GM10248 (cell line): ENCODE results near the gene CEP112.

Source experiments
- CTCF ChIA-PET: fragments of 300-600 bp; sonication (Branson Sonifier 250); formaldehyde crosslinking; extraction: SDS; loops from one replicate; lab custom pipeline; 2021; ENCODE audit warnings: antibody characterized with exemption; lab: Yijun Ruan, JAX
- POLR2A ChIA-PET: fragments of 350-650 bp; sonication (Branson Sonifier 250); formaldehyde crosslinking; extraction: SDS; loops from one replicate; lab custom pipeline; 2020; ENCODE audit warnings: antibody characterized with exemption; lab: Yijun Ruan, JAX
- DNase-seq: peaks from one replicate; pipeline ENCODE4 v3.0.0; 2012; ENCODE audit errors: extremely low spot score
- TF ChIP-seq, protein P1 (sequence below): IDR thresholded peaks from 2 replicates; pipeline ENCODE4 v1.5.1; 2012; ENCODE audit warnings: mild to moderate bottlenecking, low read depth; ENCODE audit errors: extremely low read depth, missing control alignments, control extremely low read depth

The CEP112 gene

DNA sequence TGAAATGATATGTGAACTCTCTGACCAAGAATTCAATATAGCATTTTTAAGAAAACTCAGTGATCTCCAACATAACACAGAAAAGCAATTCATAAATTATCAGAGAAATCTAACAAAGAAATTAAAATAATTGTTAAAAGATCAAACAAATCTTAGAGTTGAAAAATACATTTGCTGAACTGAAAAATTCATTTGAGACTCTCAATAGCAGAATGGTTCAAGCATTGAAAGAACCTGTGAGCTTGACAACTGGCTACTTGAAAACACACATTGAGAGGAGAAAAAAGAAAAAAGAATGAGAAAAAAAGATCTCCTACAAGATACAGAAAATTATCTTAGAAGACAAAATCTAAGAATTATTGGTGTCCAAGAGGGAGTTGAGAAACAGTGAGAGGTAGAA lies 203.5 kb downstream of the CEP112 start:
- POLR2A ChIA-PET, result no interaction called here
- CTCF ChIA-PET, result interaction anchor here (3.0 kb wide), 1 partner anchor 694 kb away, joined by 11 read pairs; no protein-coding TSS in a partner anchor
- DNase-seq, result no peak
- TF ChIP-seq, protein P1, sequence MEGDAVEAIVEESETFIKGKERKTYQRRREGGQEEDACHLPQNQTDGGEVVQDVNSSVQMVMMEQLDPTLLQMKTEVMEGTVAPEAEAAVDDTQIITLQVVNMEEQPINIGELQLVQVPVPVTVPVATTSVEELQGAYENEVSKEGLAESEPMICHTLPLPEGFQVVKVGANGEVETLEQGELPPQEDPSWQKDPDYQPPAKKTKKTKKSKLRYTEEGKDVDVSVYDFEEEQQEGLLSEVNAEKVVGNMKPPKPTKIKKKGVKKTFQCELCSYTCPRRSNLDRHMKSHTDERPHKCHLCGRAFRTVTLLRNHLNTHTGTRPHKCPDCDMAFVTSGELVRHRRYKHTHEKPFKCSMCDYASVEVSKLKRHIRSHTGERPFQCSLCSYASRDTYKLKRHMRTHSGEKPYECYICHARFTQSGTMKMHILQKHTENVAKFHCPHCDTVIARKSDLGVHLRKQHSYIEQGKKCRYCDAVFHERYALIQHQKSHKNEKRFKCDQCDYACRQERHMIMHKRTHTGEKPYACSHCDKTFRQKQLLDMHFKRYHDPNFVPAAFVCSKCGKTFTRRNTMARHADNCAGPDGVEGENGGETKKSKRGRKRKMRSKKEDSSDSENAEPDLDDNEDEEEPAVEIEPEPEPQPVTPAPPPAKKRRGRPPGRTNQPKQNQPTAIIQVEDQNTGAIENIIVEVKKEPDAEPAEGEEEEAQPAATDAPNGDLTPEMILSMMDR, result no peak

DNA sequence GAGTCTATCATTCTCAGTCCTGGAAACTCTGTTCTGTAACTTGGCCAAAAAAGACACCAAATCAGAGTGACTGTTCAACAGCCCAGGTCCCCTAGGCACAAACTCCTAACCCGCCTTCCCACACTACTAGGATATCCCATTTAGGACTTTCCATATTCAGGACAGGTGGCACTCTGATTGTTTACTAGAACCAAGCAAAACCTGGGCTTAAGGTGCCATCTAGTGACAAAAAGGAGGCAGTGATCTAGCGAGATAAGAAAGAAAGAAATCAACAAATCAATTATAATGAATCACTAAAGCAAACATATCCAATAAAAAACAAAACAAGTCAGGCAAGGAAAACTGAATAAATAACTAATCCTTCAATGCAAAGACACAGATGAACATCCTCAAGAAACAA lies 203.9 kb downstream of the CEP112 start:
- TF ChIP-seq, protein P1, result peak; percentile 41
- ChIA-PET POLR2A (no interaction called here), CTCF (interaction anchor here (1.0 to 3.0 kb wide), 3 partner anchors 10 to 755 kb away, joined by 3 to 11 read pairs (median 5); no protein-coding TSS in a partner anchor)
- no peak for DNase-seq

DNA sequence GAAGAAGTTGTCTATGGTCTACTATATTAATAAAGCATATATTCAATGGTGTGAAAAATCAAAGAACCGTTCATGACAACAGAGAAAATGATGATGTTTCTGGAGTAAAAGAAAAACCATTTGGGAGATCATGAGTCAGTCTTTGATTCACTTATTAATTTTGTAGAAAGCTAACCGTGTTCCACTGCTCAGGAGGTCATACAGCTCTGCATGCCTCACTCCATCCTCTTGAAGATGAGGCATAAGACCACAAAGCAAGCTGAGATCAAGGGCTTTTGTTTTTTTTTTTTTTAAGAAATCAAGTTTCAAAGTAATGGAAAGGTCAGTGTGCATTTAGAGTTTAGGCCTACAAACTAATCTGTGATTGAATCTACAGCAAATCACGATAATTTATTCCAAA lies 206.4 kb downstream of the CEP112 start:
- ChIA-PET POLR2A (no interaction called here), CTCF (interaction anchor here (1.2 kb wide), 1 partner anchor 12 kb away, joined by 3 read pairs; no protein-coding TSS in a partner anchor)
- DNase-seq, result no peak
- TF ChIP-seq, protein P1, result no peak

DNA sequence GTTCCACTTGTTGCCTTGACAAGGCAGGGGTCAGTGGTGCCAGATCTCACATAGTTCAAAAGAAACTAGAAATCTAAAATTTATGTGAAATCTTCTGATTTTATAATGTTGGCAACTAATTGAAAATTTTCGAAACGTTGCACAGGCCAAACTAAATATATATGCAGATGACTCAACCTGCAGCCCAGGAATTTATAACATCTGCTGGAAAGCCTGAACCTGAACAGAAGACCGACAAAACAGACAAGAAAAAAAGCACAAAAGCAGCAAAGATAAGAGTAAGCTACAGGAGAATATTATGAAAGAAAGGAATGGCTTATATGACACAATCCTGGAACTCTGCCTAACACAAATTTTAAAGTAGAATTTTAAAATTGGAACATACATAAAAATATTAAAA lies 207.6 kb downstream of the CEP112 start:
- no peak for DNase-seq
- ChIA-PET CTCF (no interaction called here), POLR2A (no interaction called here)
- TF ChIP-seq, protein P1, result no peak

DNA sequence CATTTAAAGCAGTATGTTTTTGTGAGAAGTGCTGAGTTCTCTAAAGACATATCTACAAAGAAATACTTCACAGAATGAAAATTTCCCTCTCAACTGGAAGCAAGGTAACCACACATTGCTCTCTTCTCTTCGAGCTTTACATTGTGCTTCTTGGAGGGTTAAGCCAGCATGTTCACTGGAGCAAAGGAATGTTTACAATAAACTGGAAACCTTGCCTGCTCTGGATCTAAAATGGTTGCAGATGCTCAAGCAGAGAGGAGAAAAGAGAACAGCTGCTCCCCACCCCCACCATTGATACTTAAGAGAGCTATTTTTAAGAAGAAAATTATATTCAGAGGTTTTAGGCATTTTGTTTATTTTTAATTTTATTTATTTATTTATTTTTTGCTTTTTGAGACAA lies 213.1 kb downstream of the CEP112 start:
- TF ChIP-seq, protein P1, result no peak
- ChIA-PET POLR2A (no interaction called here), CTCF (interaction anchor here (1.1 kb wide), 1 partner anchor 32 kb away, joined by 3 read pairs; no protein-coding TSS in a partner anchor)
- DNase-seq, result no peak

DNA sequence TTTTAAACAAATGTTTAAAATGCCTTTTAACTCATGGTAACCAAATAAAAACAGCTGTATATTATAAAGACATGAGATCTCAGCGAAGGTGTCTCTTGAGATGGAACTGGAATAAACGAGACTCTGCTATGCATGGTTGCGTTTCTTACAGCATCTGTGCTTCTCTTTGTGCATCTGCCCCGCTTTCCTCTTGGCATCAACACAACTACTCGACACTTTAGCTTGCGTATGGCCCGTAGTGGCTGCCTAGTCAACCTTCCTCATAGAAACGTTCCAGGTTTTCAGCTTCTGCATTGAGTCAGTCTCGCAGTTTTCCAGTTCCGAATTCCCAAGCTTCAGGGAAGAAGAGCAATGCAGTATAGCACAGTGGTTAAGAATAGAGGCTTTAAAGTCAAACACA lies 214.9 kb downstream of the CEP112 start:
- POLR2A ChIA-PET, result no interaction called here
- TF ChIP-seq, protein P1, result no peak
- no peak for DNase-seq
- CTCF ChIA-PET, result no interaction called here

DNA sequence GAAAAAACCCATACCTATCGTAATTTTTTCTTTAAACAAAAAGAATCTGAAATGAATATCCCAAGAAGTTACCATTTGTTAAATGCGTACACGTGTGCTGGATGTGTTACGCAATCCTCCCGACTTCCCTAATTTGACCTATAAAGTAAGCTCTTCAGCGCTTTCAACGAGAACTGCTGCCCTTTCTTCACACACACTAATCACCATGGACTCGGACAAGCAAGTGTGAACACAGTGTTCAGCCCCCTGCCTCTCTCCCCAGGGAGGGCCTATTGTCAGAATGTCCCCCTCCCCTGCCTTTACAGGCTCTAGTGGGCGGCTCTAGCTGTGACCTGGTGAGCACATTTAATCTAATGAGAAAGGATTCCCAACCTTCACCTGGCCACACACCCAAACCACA lies 216.1 kb downstream of the CEP112 start:
- TF ChIP-seq, protein P1, result no peak
- ChIA-PET POLR2A (no interaction called here), CTCF (interaction anchor here (0.8 kb wide), 1 partner anchor 9 kb away, joined by 3 read pairs; no protein-coding TSS in a partner anchor)
- DNase-seq, result no peak
